HepG2 (cell line): ENCODE data around the gene BCLAF1. TPM values are rescaled to one million over a fixed set of nuclear protein-coding genes. Genes with fewer than 3 reads are reported as not detected.

Source experiments
- BRCA1 ChIP-seq: sonication (generic); formaldehyde crosslinking; IDR thresholded peaks from 2 replicates; pipeline ENCODE4 v1.4.0; 2020; ENCODE audit warnings: missing genetic modification reagents
- CBFB ChIP-seq: sonication (generic); formaldehyde crosslinking; IDR thresholded peaks from 2 replicates; pipeline ENCODE4 v1.4.0; 2020; ENCODE audit warnings: missing genetic modification reagents
- FOXO4 ChIP-seq: sonication (generic); formaldehyde crosslinking; conservative IDR thresholded peaks from 2 replicates; pipeline ENCODE4 v1.8.1; 2023; ENCODE audit warnings: missing genetic modification reagents
- HES4 ChIP-seq: sonication (generic); formaldehyde crosslinking; IDR thresholded peaks from 2 replicates; pipeline ENCODE4 v1.9.0; 2021; ENCODE audit warnings: mild to moderate bottlenecking, missing genetic modification reagents, borderline replicate concordance
- HIVEP1 ChIP-seq: sonication (generic); formaldehyde crosslinking; IDR thresholded peaks from 2 replicates; pipeline ENCODE4 v1.4.0; 2020; ENCODE audit warnings: mild to moderate bottlenecking, missing genetic modification reagents
- IKZF4 ChIP-seq: sonication (generic); formaldehyde crosslinking; IDR thresholded peaks from 2 replicates; pipeline ENCODE4 v1.5.1; 2020; ENCODE audit warnings: borderline replicate concordance, mild to moderate bottlenecking, low read depth, missing genetic modification reagents; ENCODE audit errors: not compliant biosample characterization
- KDM6A ChIP-seq: IDR thresholded peaks from 2 replicates; pipeline ENCODE4 v1.6.1; 2016; ENCODE audit warnings: low read depth
- KLF11 ChIP-seq: IDR thresholded peaks from 2 replicates; pipeline ENCODE4 v1.6.1; 2016; ENCODE audit warnings: missing compliant biosample characterization
- MEIS2 ChIP-seq: sonication (generic); formaldehyde crosslinking; IDR thresholded peaks from 2 replicates; pipeline ENCODE4 v1.9.0; 2021; ENCODE audit warnings: mild to moderate bottlenecking, missing genetic modification reagents
- MYPOP ChIP-seq: sonication (generic); formaldehyde crosslinking; IDR thresholded peaks from 2 replicates; pipeline ENCODE4 v1.8.1; 2023; ENCODE audit warnings: mild to moderate bottlenecking, moderate library complexity, missing genetic modification reagents
- SAFB2 ChIP-seq: sonication (generic); formaldehyde crosslinking; IDR thresholded peaks from 2 replicates; pipeline ENCODE4 v1.5.1; 2020; ENCODE audit warnings: missing genetic modification reagents, low read depth, mild to moderate bottlenecking, borderline replicate concordance
- SOX13 ChIP-seq, 3 experiments: fragments of 450-650 bp in 1 of 3; sonication (generic) in 1 of 3; formaldehyde crosslinking in 1 of 3; IDR thresholded peaks in 2 of 3; conservative IDR thresholded peaks in 1 of 3; 2 replicates each; pipeline versions ENCODE4 v1.5.0 to v1.6.1; 2016 to 2020; ENCODE audit warnings: antibody characterized with exemption in 1 of 3, mild to moderate bottlenecking in 1 of 3, missing compliant biosample characterization in 1 of 3, missing genetic modification reagents in 1 of 3, moderate library complexity in 1 of 3
- TCF7 ChIP-seq: sonication (generic); IDR thresholded peaks from 2 replicates; pipeline ENCODE4 v1.6.1; 2016; ENCODE audit warnings: antibody characterized with exemption, low read depth
- ZFP36 ChIP-seq: fragments of 150-350 bp; IDR thresholded peaks from 2 replicates; pipeline ENCODE4 v1.6.1; 2018; ENCODE audit warnings: borderline replicate concordance, low read length, low read depth; ENCODE audit not compliant: partially characterized antibody
- ZNF101 ChIP-seq: sonication (generic); formaldehyde crosslinking; IDR thresholded peaks from 2 replicates; pipeline ENCODE4 v1.4.0; 2020; ENCODE audit warnings: mild to moderate bottlenecking, low read depth, missing genetic modification reagents, borderline replicate concordance
- ZNF205 ChIP-seq: IDR thresholded peaks from 2 replicates; pipeline ENCODE4 v1.6.1; 2018; ENCODE audit warnings: missing biosample characterization, missing genetic modification reagents
- ZNF691 ChIP-seq: sonication (generic); formaldehyde crosslinking; IDR thresholded peaks from 2 replicates; pipeline ENCODE4 v1.4.0; 2020; ENCODE audit warnings: missing genetic modification reagents, low read depth, mild to moderate bottlenecking, borderline replicate concordance
- ZNF746 ChIP-seq: sonication (generic); formaldehyde crosslinking; IDR thresholded peaks from 2 replicates; pipeline ENCODE4 v1.8.0; 2022; ENCODE audit warnings: mild to moderate bottlenecking, missing genetic modification reagents
- ZNF782 ChIP-seq: sonication (generic); formaldehyde crosslinking; IDR thresholded peaks from 2 replicates; pipeline ENCODE4 v1.4.0; 2020; ENCODE audit warnings: missing genetic modification reagents, mild to moderate bottlenecking, borderline replicate concordance
- ZSCAN12 ChIP-seq: sonication (generic); formaldehyde crosslinking; IDR thresholded peaks from 2 replicates; pipeline ENCODE4 v1.9.0; 2021; ENCODE audit warnings: mild to moderate bottlenecking, missing genetic modification reagents
- polyA plus RNA-seq, 8 experiments: library from polyadenylated mRNA; depleted of rRNA in 3 of 8; stranded (reverse) in 7 of 8; unstranded in 1 of 8; fragments of >200 nt; fragmentation: Illumina TruSeq in 4 of 8; extraction: Trizol in 4 of 8; gene quantifications; 2 replicates each; pipeline versions ENCODE4 v1.2.1 to v1.2.3, GENCODE V29; 2011 to 2016; ENCODE audit warnings: low read depth in 4 of 8, missing spikeins in 1 of 8, mixed read lengths in 1 of 8; ENCODE audit not compliant: insufficient read depth in 1 of 8
- total RNA-seq, 5 experiments: library from RNA; depleted of rRNA; stranded (reverse); fragments of >200 nt; fragmentation: Illumina TruSeq; extraction: Trizol; gene quantifications; 2 replicates each; pipeline ENCODE4 v1.2.3, GENCODE V29; 2016; ENCODE audit warnings: low read depth in 1 of 5
- TF ChIP-seq, protein P1 (sequence below): sonication (generic); formaldehyde crosslinking; IDR thresholded peaks from 2 replicates; pipeline ENCODE4 v1.5.0; 2020; ENCODE audit warnings: mild to moderate bottlenecking, missing genetic modification reagents

Gene BCLAF1
- total and polyA plus RNA-seq, 2 of the 13 experiments (the other 11 are each of a cell fraction or from before 2014, with no cell fraction given), result 55.3 to 292 TPM

- TF ChIP-seq MYPOP (CRISPR knock-in tag), result peak; percentile 58; the same call in 1 of the 2 replicates
- TF ChIP-seq SOX13 (IDR thresholded peaks at IDR 0.05), result no peak
- no peak; a peak in 1 of 4 replicates for TF ChIP-seq SOX13 (CRISPR knock-in tag; conservative IDR thresholded peaks at IDR 0.05 in 1 of 2, IDR thresholded peaks at IDR 0.05 in 1 of 2)
- no peak for TF ChIP-seq FOXO4 (CRISPR knock-in tag)
- no peak for TF ChIP-seq HIVEP1
- no peak for TF ChIP-seq ZNF691 (CRISPR knock-in tag)
- TF ChIP-seq MEIS2, result 0 out of 2 replicates have a peak, but pooled peaks have one; percentile 18
- TF ChIP-seq ZNF101, result no peak
- TF ChIP-seq ZNF782 (CRISPR knock-in tag), result no peak
- no peak for TF ChIP-seq TCF7
- 0 out of 2 replicates have a peak, but pooled peaks have one; percentile 52 for TF ChIP-seq HES4 (CRISPR knock-in tag)
- TF ChIP-seq SAFB2 (CRISPR knock-in tag), result 0 out of 2 replicates have a peak, but pooled peaks have one; percentile 33
- peak; percentile 17; the same call in 1 of the 2 replicates for TF ChIP-seq ZSCAN12
- no peak for TF ChIP-seq IKZF4 (CRISPR knock-in tag)
- no peak for TF ChIP-seq KDM6A (CRISPR knock-in tag)
- TF ChIP-seq ZFP36, result no peak
- no peak for TF ChIP-seq KLF11 (CRISPR knock-in tag)
- TF ChIP-seq ZNF205, result no peak
- TF ChIP-seq ZNF746 (CRISPR knock-in tag), result peak; percentile 67; the same call in 1 of the 2 replicates
- TF ChIP-seq BRCA1, result peak; percentile 40; the same call in 1 of the 2 replicates
- TF ChIP-seq, protein P1, sequence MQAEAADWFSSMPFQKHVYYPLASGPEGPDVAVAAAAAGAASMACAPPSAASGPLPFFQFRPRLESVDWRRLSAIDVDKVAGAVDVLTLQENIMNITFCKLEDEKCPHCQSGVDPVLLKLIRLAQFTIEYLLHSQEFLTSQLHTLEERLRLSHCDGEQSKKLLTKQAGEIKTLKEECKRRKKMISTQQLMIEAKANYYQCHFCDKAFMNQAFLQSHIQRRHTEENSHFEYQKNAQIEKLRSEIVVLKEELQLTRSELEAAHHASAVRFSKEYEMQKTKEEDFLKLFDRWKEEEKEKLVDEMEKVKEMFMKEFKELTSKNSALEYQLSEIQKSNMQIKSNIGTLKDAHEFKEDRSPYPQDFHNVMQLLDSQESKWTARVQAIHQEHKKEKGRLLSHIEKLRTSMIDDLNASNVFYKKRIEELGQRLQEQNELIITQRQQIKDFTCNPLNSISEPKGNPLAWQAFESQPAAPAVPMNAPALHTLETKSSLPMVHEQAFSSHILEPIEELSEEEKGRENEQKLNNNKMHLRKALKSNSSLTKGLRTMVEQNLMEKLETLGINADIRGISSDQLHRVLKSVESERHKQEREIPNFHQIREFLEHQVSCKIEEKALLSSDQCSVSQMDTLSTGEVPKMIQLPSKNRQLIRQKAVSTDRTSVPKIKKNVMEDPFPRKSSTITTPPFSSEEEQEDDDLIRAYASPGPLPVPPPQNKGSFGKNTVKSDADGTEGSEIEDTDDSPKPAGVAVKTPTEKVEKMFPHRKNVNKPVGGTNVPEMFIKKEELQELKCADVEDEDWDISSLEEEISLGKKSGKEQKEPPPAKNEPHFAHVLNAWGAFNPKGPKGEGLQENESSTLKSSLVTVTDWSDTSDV (CRISPR knock-in tag), result peak; percentile 71; the same call in 1 of the 2 replicates
- no peak for TF ChIP-seq CBFB
Measured at GRCh38 chr6:136290410-136291010, 864 bp upstream of the BCLAF1 start (continued).
